SK-MEL-5 (cell line): ENCODE data around the gene MAP3K12. TPM values are rescaled to one million over a fixed set of nuclear protein-coding genes. Genes with fewer than 3 reads are reported as not detected.
"Not testable (repeated sequence)": the region's sequence is repeated elsewhere in the genome, so short reads cannot be mapped to it uniquely, and the experiment has no call there.

Source experiments
- DNase-seq: peaks from one replicate; pipeline ENCODE4 v3.0.0-alpha.2; 2016; ENCODE audit warnings: low read depth, low spot score
- in situ Hi-C: cut with HindIII; loops from 2 replicates; pipeline ENCODE4 v1.10.0; 2016; ENCODE audit warnings: low sequenced_read_pairs, high pct_unique_total_duplicates, low pct_unique_long_range_greater_than_20kb
- total RNA-seq: library from RNA; depleted of rRNA; stranded (reverse); fragments of >200 nt; shearing (Covaris generic); gene quantifications from 2 replicates; pipeline ENCODE4 v1.2.3, GENCODE V29; 2014

Gene MAP3K12
- total RNA-seq, 1 experiment from 2014 or later, result 10.1 TPM

- in situ Hi-C loops, result no loop called here
- no peak for DNase-seq
These were observed 37.7 kb downstream of the MAP3K12 start for GRCh38 chr12:53461591-53461990.

GRCh38 chr12:53461059-53461458, 38.2 kb downstream of the MAP3K12 start:
- no peak for DNase-seq
- in situ Hi-C loops, result no loop called here

- no peak for DNase-seq
- in situ Hi-C loops, result no loop called here
These were observed 40.2 kb downstream of the MAP3K12 start for GRCh38 chr12:53459097-53459496.

- no peak for DNase-seq
- in situ Hi-C loops, result no loop called here
These were observed 42.4 kb downstream of the MAP3K12 start for GRCh38 chr12:53456654-53457366.

- in situ Hi-C loops, result no loop called here
- no peak for DNase-seq
These were observed 44.6 kb downstream of the MAP3K12 start for GRCh38 chr12:53454707-53455106.

- no peak for DNase-seq
- in situ Hi-C loops, result no loop called here
These were observed 45.2 kb downstream of the MAP3K12 start for GRCh38 chr12:53453953-53454640.

- peak; percentile 88 for DNase-seq
- in situ Hi-C loops, result no loop called here
These were observed 46.8 kb downstream of the MAP3K12 start for GRCh38 chr12:53452159-53453077.

GRCh38 chr12:53451661-53452158, 47.5 kb downstream of the MAP3K12 start, which contains the start of gene PCBP2:
Gene PCBP2, plus strand, starts transcription at chr12:53452102. Its CDS starts 2,699 bp downstream, at chr12:53454801.
- DNase-seq, result peak; percentile 100
- in situ Hi-C loops, result no loop called here

GRCh38 chr12:53450936-53451335, 48.3 kb downstream of the MAP3K12 start:
- in situ Hi-C loops, result no loop called here
- DNase-seq, result no peak

GRCh38 chr12:53444593-53445325, 54.5 kb downstream of the MAP3K12 start:
- in situ Hi-C loops, DNase-seq: not testable (repeated sequence)

- no peak for DNase-seq
- in situ Hi-C loops, result no loop called here
These were observed 55.3 kb downstream of the MAP3K12 start for GRCh38 chr12:53443955-53444354.

GRCh38 chr12:53441040-53441833, 58.0 kb downstream of the MAP3K12 start, which contains the start of gene PRR13:
Gene PRR13, plus strand, starts transcription at chr12:53441734. Its CDS starts 981 bp downstream, at chr12:53442715.
- peak; percentile 100 for DNase-seq
- in situ Hi-C loops, result no loop called here

GRCh38 chr12:53439582-53439981, 59.7 kb downstream of the MAP3K12 start:
- in situ Hi-C loops, DNase-seq: not testable (repeated sequence)

- DNase-seq, in situ Hi-C loops: not testable (repeated sequence)
These were observed 63.9 kb downstream of the MAP3K12 start for GRCh38 chr12:53435326-53435725.

- DNase-seq, result no peak
- in situ Hi-C loops, result no loop called here
These were observed 68.1 kb downstream of the MAP3K12 start for GRCh38 chr12:53431187-53431586.

GRCh38 chr12:53430116-53430515, 69.1 kb downstream of the MAP3K12 start:
- in situ Hi-C loops, result no loop called here
- DNase-seq, result no peak
